G401.6 (cell line): Measurements from ENCODE around the gene PUS1.

Experiments
- FAIRE-seq: peaks from 2 replicates; lab custom pipeline; 2012; peaks lifted over from hg19 to GRCh38; lab: Jason Lieb, UNC

The PUS1 gene

GRCh38 chr12:131916306-131917138 is 12.6 kb upstream of the PUS1 start:
- FAIRE-seq = no peak

GRCh38 chr12:131917139-131917710 is 11.9 kb upstream of the PUS1 start:
- no peak for FAIRE-seq

GRCh38 chr12:131917711-131918306 is 11.3 kb upstream of the PUS1 start:
- FAIRE-seq = no peak

GRCh38 chr12:131918311-131919050 is 10.6 kb upstream of the PUS1 start:
- FAIRE-seq = no peak

GRCh38 chr12:131919051-131919347 is 10.1 kb upstream of the PUS1 start:
- FAIRE-seq = no peak

DNA sequence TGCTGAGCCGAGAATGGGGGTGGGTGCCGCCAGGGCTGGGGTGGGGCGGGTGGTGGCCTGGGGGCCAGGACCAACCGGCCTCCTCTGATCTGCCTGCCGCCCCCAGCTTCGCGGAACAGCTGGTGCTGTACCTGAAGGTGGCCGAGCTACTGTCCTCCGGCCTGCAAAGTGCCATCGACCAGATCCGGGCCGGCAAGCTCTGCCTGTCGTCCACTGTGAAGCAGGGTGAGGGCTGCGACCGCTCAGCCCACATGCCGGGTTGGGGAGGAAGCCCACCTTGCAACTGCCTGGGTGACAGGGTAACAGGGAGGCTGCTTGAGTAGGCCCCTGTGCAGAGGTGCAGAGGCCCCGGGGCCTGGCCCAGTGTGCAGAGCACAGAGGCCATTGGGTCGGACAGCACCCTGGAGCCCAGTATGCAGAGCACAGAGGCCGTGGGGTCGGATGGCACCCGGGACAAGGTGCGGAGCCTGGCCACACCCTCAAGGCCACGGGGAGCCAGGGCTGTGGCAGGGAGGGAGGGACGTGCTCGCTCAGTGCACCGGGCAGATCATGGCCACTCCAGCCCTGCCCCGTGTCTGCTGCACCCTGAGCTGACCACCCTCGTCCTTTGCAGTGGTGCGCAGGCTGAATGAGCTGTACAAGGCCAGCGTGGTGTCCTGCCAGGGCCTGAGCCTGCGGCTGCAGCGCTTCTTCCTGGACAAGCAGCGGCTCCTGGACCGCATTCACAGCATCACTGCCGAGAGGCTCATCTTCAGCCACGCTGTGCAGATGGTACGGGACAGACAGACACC is 9.5 kb upstream of the PUS1 start:
- no peak for FAIRE-seq

DNA sequence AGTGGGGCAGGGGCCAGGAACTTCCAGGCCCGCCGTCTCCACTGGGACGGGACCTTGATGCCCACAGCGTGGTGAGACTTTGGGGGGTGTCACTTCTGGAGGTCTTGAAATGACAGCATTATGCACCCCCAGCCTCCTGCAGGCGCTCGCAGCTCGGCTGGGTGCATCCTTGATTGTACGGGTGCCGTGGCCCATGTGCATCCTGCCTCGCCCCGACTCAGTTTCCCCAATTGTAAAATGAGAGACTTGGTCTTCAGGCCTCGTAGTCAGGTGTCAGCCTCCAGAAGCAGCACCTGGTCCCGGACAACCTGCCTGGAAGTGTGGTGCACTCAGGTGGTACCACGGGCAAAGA is 8.9 kb upstream of the PUS1 start:
- no peak for FAIRE-seq

DNA sequence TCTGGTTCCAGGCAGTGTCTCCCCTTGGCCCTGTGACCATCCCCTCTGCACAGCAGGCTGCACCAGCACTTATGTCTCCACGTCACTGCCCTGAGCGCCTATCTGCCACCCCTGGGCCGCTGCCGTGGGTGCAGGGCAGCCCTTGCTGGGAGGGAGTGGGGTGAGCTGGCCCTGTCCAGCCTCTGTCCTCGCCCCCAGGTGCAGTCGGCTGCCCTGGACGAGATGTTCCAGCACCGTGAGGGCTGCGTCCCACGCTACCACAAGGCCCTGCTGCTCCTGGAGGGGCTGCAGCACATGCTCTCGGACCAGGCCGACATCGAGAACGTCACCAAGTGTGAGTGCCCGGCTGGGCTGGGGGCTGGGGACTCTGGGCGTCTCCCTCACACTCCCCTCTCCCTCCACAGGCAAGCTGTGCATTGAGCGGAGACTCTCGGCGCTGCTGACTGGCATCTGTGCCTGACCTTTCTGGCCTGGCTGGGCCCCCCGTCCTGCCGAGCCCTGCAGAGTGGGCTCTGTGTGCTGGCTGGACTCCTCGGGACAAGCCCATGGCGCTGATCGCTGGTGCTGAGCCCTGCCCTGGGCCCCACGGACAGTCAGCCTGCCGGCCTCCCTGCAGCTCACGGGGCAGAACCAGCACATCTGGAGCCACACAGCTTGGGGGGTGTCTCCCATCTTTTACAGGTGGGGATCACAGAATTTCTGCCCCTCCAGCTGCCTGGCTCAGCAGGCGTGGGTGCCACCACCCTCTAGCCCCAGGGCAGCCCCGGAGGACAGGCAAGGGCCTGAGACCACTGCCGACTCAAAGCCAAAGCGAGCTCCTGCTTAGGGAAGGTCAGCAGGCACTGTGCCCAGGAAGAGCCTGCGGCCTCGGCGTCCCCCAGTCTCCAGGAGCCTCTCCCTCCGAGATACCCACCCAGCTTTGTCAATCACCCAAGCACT is 7.9 kb upstream of the PUS1 start:
- FAIRE-seq = no peak

- FAIRE-seq = no peak
These were observed 7.0 kb upstream of the PUS1 start for GRCh38 chr12:131921866-131922769.

- no peak for FAIRE-seq
These were observed 6.3 kb upstream of the PUS1 start for GRCh38 chr12:131922772-131923171.

DNA sequence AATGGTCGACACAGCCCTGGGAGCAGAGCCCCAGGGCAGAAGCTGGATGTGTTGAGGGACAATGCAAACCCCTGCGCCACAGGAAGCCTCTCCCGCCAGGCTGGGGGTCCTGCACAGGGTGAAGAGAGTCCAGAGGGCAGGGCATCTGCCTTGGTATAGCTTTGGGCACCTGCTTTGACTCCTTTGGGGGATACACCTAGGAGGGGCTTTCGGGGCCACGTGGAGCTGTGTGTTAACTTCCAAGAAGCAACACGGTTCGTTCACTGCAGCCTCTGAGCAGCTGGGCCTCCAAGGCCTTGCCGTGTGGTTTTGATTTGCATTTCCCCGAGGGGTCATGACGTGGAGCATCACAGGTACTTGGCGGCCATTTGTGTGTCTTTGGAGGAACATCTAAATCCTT is 5.8 kb upstream of the PUS1 start:
- no peak for FAIRE-seq

- FAIRE-seq = no peak
These were observed 1.7 kb upstream of the PUS1 start for GRCh38 chr12:131927110-131928079.

GRCh38 chr12:131928080-131928710 is 881 bp upstream of the PUS1 start:
- FAIRE-seq = no peak

GRCh38 chr12:131929581-131930456 is 743 bp downstream of the PUS1 start:
- no peak for FAIRE-seq

GRCh38 chr12:131930510-131930909 is 1.4 kb downstream of the PUS1 start:
- no peak for FAIRE-seq

DNA sequence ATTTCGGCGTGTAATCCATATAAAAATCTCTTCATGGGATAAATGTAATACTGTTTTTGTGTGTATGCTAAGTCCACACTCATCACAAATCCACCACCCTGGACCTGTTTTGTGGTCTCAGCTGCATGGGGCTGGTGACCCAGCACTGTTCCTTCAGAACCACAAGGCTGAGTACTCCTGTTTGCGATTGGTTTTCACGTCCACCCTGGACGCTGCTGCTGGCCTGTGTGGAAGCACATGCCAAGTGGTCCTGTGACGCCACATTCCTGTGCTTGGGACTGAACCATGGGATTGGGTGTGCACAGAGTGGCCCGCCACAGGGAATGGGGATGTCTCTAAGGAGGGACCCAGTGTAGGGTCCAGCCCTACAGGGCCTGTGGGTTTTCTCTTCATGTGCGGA is 4.3 kb downstream of the PUS1 start:
- FAIRE-seq = no peak

DNA sequence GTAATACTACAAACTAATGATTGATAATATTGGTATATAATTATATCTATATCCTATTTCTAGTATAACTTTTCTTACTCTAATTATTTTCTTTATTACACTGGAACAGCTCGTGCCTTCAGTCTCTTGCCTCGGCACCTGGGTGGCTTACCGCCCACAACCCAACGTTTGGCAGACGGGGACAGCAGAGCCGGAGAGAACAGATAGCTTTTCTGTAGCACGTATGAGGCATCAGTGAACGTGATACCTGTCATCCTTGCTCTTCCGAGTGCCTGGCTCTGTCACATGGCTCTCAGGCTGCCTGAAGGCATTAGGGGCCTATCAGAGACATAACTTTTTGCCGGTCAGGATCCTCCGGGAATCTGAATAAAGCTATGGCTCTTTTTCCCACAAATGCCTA is 5.5 kb downstream of the PUS1 start:
- FAIRE-seq = no peak

DNA sequence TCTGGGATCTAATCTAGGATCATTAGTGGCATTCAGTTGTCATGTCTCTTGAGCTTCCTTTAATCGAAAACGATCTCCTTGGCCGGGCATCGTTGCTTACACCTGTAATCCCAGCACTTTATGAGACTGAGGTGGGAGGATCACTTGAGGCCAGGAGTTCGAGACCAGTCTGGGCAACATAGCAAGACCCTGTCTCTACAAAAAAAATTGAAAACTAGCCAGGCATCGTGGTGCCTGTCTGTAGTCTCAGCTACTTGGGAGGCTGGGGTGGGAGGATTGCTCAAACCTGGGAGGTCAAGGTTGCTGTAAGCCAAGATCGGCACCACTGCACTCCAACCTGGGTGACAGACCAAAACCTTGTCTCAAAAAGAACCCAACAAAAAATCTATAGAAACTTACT is 9.0 kb downstream of the PUS1 start:
- FAIRE-seq = no peak
